Adipocyte (in vitro differentiated cells): ENCODE data around the gene MECR.
A peak's percentile ranks its signal among the peaks of the same experiment; 100 is the strongest.

ENCODE experiments used
- DNase-seq: peaks from one replicate; pipeline ENCODE4 v3.0.0-alpha.2; 2015; ENCODE audit warnings: low read depth
- H3K27me3 ChIP-seq: replicated peaks from 2 replicates; pipeline ENCODE4 v1.7.0; 2013; ENCODE audit warnings: mild to moderate bottlenecking, low read length, moderate library complexity; ENCODE audit not compliant: control insufficient read depth, insufficient read depth
- H3K36me3 ChIP-seq: 2 replicates; pipeline ENCODE4 v1.7.0; 2013; ENCODE audit warnings: low read length, mild to moderate bottlenecking, moderate library complexity; ENCODE audit not compliant: control insufficient read depth, insufficient read depth, severe bottlenecking
- H3K4me1 ChIP-seq: 2 replicates; pipeline ENCODE4 v1.7.0; 2013; ENCODE audit warnings: mild to moderate bottlenecking, low read length, moderate library complexity; ENCODE audit not compliant: control insufficient read depth, insufficient read depth
- H3K4me3 ChIP-seq: 2 replicates; pipeline ENCODE4 v1.7.0; 2013; ENCODE audit warnings: mild to moderate bottlenecking, low read length, moderate library complexity
- H3K9ac ChIP-seq: 2 replicates; pipeline ENCODE4 v1.7.0; 2013; ENCODE audit warnings: mild to moderate bottlenecking, low read length, moderate library complexity
- H3K9me3 ChIP-seq: 2 replicates; pipeline ENCODE4 v1.7.0; 2013; ENCODE audit warnings: mild to moderate bottlenecking, low read length, moderate library complexity; ENCODE audit not compliant: control insufficient read depth

Gene MECR

GRCh38 chr1:29180497-29181412 lies 50.0 kb downstream of the MECR start:
- Histone ChIP-seq H3K9me3 (no peaks in the 10 kb centered on the region), H3K27me3 (no peaks in the 10 kb centered on the region), H3K36me3 (peaks cover 9% of the 10 kb centered on the region), H3K4me3 (peak overlapping the region; percentile 99), H3K4me1 (peaks cover 51% of the 10 kb centered on the region), H3K9ac (peak overlapping the region; percentile 100)
- DNase-seq: peak; percentile 71

- peaks cover 9% of the 10 kb centered on the region for H3K36me3 ChIP-seq
- DNase-seq: peak; percentile 74
- peak overlapping the region; percentile 100 for H3K9ac ChIP-seq
- H3K9me3 ChIP-seq: no peaks in the 10 kb centered on the region
- peaks cover 52% of the 10 kb centered on the region for H3K4me1 ChIP-seq
- H3K4me3 ChIP-seq: peak overlapping the region; percentile 99
- H3K27me3 ChIP-seq: no peaks in the 10 kb centered on the region
Measured at GRCh38 chr1:29179641-29180184, 51.0 kb downstream of the MECR start.

DNA sequence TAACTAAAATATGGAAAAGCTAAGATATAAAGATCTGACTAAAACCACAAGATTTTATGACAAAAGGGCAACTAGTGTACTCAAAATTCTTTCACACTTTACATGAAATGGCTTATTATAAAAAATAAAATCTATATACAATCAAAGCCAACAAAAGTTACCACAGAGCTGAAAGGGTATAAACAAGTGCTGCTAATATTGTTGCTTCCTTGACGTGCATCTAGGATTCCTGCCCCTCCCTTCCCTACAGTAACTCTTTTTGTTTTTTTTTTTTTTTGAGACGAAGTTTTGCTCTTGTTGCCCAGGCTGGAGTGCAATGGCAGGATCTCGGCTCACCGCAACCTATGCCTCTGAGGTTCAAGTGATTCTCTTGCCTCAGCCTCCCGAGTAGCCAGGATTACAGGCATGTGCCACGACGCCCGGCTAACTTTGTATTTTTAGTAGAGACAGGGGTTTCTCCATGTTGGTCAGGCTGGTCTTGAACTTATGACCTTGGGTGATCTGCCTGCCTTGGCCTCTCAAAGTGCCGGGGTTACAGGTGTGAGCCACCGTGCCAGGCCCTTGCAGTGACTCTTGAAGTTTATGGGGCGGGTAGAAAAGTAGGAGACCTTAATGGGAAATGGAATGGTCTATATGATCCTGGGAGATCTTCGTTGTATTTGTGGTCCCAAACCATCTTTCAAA lies 53.6 kb downstream of the MECR start:
- Histone ChIP-seq H3K9ac (peak overlapping the region; percentile 29), H3K9me3 (no peaks in the 10 kb centered on the region), H3K36me3 (peaks cover 11% of the 10 kb centered on the region), H3K4me1 (peaks cover 41% of the 10 kb centered on the region), H3K4me3 (peak overlapping the region; percentile 47), H3K27me3 (no peaks in the 10 kb centered on the region)
- no peak for DNase-seq

DNA sequence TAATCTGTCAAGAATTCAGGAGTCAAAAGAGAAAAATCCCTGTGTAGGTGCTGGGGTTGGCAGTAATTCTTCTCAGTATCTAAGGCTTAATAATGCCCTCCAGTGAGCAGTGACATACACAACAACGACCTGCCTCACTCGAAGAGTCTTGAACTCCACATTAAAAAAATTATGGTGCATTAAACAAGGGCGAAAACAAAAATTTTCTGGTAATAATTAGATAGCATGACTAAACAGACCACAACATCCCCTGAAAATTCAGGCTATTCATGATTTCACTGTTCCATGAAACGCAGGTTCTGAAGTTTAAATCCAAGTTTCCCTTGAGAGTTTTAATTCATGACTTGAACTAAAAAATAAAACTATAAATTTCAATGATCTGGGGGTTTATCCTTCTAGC lies 54.2 kb downstream of the MECR start:
- peaks cover 12% of the 10 kb centered on the region for H3K36me3 ChIP-seq
- H3K4me1 ChIP-seq: peaks cover 44% of the 10 kb centered on the region
- no peak for DNase-seq
- H3K9ac ChIP-seq: peak overlapping the region; percentile 29
- H3K27me3 ChIP-seq: no peaks in the 10 kb centered on the region
- H3K4me3 ChIP-seq: no peak overlapping the region
- no peaks in the 10 kb centered on the region for H3K9me3 ChIP-seq

DNA sequence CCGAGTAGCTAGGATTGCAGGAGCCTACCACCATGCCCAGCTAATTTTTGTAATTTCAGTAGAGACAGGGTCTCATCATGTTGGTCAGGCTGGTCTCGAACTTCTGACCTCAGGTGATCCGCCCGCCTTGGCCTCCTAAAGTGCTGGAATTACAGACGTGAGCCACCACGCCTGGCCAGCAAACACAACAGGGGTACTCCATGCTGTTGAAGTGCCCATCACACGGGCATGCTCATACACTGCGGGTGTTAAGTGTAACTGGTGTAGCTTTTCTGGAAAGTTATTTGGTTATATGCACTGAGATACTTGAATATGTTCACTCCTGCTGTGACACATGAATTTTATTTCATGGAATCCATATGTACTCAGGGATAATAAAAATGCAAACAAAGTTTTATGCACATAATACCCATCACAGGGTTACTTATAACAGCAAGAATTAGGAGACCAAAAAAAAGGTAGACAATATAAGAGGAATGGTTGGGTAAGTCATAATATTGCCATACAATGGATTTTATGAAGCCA lies 58.3 kb downstream of the MECR start:
- peaks cover 14% of the 10 kb centered on the region for H3K36me3 ChIP-seq

GRCh38 chr1:29171521-29171920 lies 59.2 kb downstream of the MECR start:
- peaks cover 21% of the 10 kb centered on the region for H3K36me3 ChIP-seq
- H3K9ac ChIP-seq: no peak overlapping the region
- DNase-seq: no peak
- H3K27me3 ChIP-seq: no peaks in the 10 kb centered on the region
- peak overlapping the region; percentile 39 for H3K4me3 ChIP-seq
- no peaks in the 10 kb centered on the region for H3K9me3 ChIP-seq
- peaks cover 38% of the 10 kb centered on the region for H3K4me1 ChIP-seq

More for the DNA sequence above, 58.3 kb downstream of the MECR start:
- H3K9me3 ChIP-seq: no peaks in the 10 kb centered on the region
- DNase-seq: no peak
- H3K4me3 ChIP-seq: no peak overlapping the region
- H3K27me3 ChIP-seq: no peaks in the 10 kb centered on the region
- H3K9ac ChIP-seq: no peak overlapping the region
- H3K4me1 ChIP-seq: peaks cover 44% of the 10 kb centered on the region

GRCh38 chr1:29171089-29171488 lies 59.6 kb downstream of the MECR start:
- Histone ChIP-seq H3K9me3 (no peaks in the 10 kb centered on the region), H3K27me3 (no peaks in the 10 kb centered on the region), H3K9ac (no peak overlapping the region), H3K36me3 (peaks cover 26% of the 10 kb centered on the region), H3K4me3 (peak overlapping the region; percentile 39), H3K4me1 (peaks cover 38% of the 10 kb centered on the region)
- peak; percentile 38 for DNase-seq

DNA sequence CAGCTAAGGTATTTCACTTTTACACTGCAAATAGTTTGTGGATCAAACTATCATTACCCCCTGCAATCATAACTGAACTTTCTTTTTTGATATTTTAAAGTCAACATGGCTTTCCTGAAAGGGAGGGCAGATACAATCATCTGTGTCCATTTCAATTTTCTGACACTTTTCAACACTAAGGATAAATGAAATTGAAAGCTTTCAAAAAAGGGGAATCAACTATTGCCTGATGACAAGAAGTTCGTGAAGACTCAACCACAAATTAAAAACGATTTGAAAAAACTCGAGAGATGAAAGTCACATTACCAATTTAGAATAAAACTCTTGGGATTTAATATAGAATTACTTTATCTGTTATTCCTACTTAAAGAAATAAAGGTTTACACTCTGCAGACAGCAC lies 60.8 kb downstream of the MECR start:
- H3K4me3 ChIP-seq: no peak overlapping the region
- H3K9me3 ChIP-seq: no peaks in the 10 kb centered on the region
- peaks cover 37% of the 10 kb centered on the region for H3K36me3 ChIP-seq
- no peak for DNase-seq
- H3K27me3 ChIP-seq: no peaks in the 10 kb centered on the region
- H3K4me1 ChIP-seq: peaks cover 43% of the 10 kb centered on the region
- no peak overlapping the region for H3K9ac ChIP-seq

GRCh38 chr1:29167904-29168303 lies 62.8 kb downstream of the MECR start:
- H3K4me1 ChIP-seq: peaks cover 45% of the 10 kb centered on the region
- H3K9me3 ChIP-seq: no peaks in the 10 kb centered on the region
- H3K9ac ChIP-seq: no peak overlapping the region
- no peaks in the 10 kb centered on the region for H3K27me3 ChIP-seq
- H3K36me3 ChIP-seq: peaks cover 55% of the 10 kb centered on the region
- no peak overlapping the region for H3K4me3 ChIP-seq
- DNase-seq: no peak

DNA sequence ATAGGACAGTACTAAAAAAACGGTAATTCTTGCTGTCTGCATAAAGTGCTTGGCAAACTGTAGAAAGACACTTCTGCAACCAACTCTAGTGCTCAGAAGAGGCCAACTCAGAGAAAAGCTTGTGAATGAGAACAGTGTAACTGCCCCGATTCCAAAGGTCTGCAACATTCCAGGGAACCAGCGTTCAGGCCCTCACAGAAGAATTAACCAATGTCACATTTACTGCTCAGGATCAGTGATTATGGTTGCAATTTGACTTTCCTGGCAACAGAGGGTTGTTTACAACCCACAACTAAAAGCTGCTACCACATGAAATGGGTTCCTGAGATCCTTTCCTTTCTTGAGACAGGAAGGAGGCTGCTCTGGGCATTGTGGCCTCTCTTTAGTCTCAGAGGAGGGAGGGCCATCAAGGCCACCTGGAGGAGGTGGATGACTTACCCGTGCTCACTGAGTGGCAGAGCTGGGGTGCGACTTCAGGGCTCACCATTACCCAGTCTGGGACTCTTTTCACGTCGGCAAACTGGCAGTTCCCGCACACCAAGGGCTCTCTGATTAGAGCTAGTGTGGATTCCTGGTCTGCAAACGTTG lies 64.3 kb downstream of the MECR start:
- no peak for DNase-seq
- peak overlapping the region; percentile 19 for H3K9ac ChIP-seq
- no peaks in the 10 kb centered on the region for H3K9me3 ChIP-seq
- H3K4me1 ChIP-seq: peaks cover 51% of the 10 kb centered on the region
- H3K27me3 ChIP-seq: no peaks in the 10 kb centered on the region
- H3K4me3 ChIP-seq: no peak overlapping the region
- H3K36me3 ChIP-seq: peaks cover 63% of the 10 kb centered on the region

DNA sequence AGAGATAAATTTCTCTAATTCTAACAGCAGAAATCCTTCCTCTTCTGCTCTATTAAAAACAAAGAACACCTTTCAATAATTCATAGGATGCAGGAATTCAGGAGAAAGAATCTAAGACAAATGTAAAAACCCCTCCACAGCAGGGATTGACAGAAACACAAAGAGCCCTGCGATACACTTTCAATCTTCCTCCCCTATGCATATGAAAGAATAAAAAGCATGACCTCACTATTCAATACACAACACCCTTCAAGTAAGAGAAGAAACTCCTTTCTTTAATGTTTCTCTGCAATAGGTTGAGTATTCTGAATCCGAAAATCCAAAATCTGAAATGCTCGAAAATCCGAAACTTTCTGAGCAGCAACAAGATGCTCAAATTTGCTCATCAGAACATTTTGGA lies 66.1 kb downstream of the MECR start:
- Histone ChIP-seq H3K4me1 (peaks cover 33% of the 10 kb centered on the region), H3K9me3 (no peaks in the 10 kb centered on the region), H3K27me3 (no peaks in the 10 kb centered on the region), H3K4me3 (no peak overlapping the region), H3K36me3 (peaks cover 79% of the 10 kb centered on the region), H3K9ac (no peak overlapping the region)
- no peak for DNase-seq
